SU-DHL-6 (cell line): Measurements from ENCODE around the gene HBEGF.

Source experiments
- CTCF ChIP-seq: fragments of 200-600 bp; sonication (generic); IDR thresholded peaks from one replicate; pipeline ENCODE4 v1.5.1; 2017; ENCODE audit warnings: antibody characterized with exemption, mild to moderate bottlenecking, low read length, moderate library complexity; ENCODE audit not compliant: insufficient read depth, poor library complexity, severe bottlenecking
- EZH2phosphoT487 ChIP-seq: fragments of 200-600 bp; sonication (generic), shearing (Covaris generic); conservative IDR thresholded peaks from 2 replicates; pipeline ENCODE4 v1.6.1; 2018; ENCODE audit warnings: mild to moderate bottlenecking, antibody characterized with exemption, low read length, moderate library complexity, mixed read lengths

- TF ChIP-seq CTCF (no peak), EZH2phosphoT487 (no peak)
These were observed 42.4 kb downstream of the HBEGF start for GRCh38 chr5:140303966-140304365.
